ENCODE results near the gene MEGF9. TPM values are rescaled to one million over a fixed set of nuclear protein-coding genes. Genes with fewer than 3 reads are reported as not detected.

MEGF9 gene
- total RNA-seq (2022; extraction: Qiagen RNA extraction; ENCODE audit: low read depth), result 17.7 to 24.0 TPM (median 23.5 TPM) in 5 replicates

DNA sequence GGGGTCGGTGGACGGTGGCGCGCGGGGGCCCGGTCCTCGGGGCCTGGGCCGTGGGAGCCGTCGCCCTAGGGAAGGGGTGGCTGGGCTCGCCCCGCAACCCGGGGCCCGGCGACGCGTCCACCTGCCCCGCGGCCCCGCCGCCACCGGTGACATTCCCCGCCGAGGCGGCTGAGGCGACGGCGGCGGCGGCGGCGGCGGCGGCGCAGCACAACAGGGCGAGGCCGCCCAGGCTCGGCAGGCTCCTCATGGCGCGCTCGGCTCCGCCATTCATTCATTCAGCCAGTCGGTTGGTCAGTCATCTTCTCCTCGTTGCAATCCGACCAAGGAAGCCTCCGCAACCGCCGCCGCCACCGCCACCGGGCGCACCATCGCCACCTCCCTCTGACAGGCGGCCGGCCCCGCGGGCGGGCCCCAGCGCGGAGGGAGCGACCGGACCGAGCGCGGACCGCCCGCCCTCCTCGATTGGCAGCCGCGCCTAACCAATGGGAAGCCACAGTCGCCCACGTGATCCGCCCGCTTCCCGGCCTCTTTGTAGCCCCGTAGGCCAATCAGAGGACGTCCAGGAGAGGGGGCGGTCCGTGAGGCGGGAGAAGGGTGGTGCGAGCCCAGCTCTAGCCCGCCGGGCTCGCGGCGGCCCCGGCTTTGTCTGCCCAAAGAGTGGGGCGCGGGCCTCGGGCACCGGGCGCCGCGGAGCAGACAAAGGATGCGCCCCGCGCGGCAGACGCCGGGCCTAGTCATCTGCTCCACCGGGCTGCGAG, at the start of gene MEGF9:
Gene MEGF9, minus strand, starts transcription at position 383 of the 758 bp plus-strand sequence. Its CDS starts 112 bp downstream, at position 271.

DNA sequence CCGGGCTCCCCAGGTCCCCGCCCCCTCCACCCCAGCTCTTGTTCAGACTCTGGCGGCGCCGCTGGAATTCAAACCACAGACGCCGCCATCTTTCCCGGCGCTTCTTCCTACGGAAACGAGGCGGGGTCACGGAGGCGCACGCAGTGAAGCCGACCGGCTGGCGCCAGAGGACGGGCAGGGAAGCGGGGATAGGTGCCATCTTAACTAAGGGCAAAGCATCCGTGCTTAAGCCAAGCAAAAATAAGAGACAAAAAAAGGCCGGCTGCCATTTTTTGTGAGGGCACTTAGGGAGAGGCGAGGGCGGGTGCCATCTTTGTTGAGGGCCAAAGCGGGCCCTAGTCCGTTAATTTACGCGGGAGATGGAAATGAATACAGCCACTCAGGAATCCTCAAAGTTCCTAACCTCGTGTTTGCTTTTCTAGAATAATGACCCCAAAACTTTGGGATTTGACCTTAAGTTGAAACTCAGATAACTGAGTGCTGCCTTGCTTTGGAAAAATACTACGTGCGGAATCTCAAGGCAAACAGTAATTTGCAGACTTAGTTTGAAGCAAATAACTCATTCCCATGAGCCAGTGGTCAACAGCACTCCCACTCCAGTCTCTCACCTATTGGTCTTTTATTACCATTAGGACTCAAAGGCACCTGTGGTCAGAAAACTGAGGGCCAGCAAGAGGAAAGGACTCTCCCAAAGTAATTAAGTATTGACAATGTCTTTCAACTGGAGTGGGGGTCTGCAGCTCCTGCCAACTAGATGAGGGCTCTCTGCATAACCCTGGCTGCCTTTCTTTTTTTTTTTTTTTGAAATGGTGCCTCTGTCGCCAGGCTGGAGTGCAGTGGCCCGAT, 134.0 kb downstream of the MEGF9 start, which contains the start of gene CDK5RAP2:
Gene CDK5RAP2, minus strand, starts transcription at position 117 of the 846 bp plus-strand sequence. CDS start 189 bp downstream, outside the sequence.

Other genes with a start within 250 kb of the MEGF9 start
- 25.0 to 34.9 TPM (median 28.3 TPM) in 5 replicates for gene CDK5RAP2, start 134.3 kb downstream of the MEGF9 start, total RNA-seq (2022; extraction: Qiagen RNA extraction; ENCODE audit: low read depth)
- gene FBXW2, start 78.9 kb upstream of the MEGF9 start, total RNA-seq (2022; extraction: Qiagen RNA extraction; ENCODE audit: low read depth), result 33.9 to 45.8 TPM (median 38.5 TPM) in 5 replicates
- gene PSMD5, start 128.5 kb upstream of the MEGF9 start, total RNA-seq (2022; extraction: Qiagen RNA extraction; ENCODE audit: low read depth), result 27.9 to 34.2 TPM (median 31.0 TPM) in 5 replicates
- gene PHF19, start 162.7 kb upstream of the MEGF9 start, total RNA-seq (2022; extraction: Qiagen RNA extraction; ENCODE audit: low read depth), result 83.5 to 140 TPM (median 121 TPM) in 5 replicates
- gene TRAF1, start 212.3 kb upstream of the MEGF9 start, total RNA-seq (2022; extraction: Qiagen RNA extraction; ENCODE audit: low read depth), result 2.2 to 3.1 TPM (median 2.7 TPM) in 5 replicates

Data from A549 treated with GW870086 at 1 μM for 4 hours (cell line).